HG03196 (cell line): ENCODE results near the gene CFAP251.
"Not testable (repeated sequence)": the region's sequence is repeated elsewhere in the genome, so short reads cannot be mapped to it uniquely, and the experiment has no call there.

ENCODE experiments used
- ATAC-seq: cut with Tn5 transposase; IDR thresholded peaks from one replicate; pipeline ENCODE4 v1.9.1; 2021; ENCODE audit not compliant: unreplicated experiment

The CFAP251 gene, protein sequence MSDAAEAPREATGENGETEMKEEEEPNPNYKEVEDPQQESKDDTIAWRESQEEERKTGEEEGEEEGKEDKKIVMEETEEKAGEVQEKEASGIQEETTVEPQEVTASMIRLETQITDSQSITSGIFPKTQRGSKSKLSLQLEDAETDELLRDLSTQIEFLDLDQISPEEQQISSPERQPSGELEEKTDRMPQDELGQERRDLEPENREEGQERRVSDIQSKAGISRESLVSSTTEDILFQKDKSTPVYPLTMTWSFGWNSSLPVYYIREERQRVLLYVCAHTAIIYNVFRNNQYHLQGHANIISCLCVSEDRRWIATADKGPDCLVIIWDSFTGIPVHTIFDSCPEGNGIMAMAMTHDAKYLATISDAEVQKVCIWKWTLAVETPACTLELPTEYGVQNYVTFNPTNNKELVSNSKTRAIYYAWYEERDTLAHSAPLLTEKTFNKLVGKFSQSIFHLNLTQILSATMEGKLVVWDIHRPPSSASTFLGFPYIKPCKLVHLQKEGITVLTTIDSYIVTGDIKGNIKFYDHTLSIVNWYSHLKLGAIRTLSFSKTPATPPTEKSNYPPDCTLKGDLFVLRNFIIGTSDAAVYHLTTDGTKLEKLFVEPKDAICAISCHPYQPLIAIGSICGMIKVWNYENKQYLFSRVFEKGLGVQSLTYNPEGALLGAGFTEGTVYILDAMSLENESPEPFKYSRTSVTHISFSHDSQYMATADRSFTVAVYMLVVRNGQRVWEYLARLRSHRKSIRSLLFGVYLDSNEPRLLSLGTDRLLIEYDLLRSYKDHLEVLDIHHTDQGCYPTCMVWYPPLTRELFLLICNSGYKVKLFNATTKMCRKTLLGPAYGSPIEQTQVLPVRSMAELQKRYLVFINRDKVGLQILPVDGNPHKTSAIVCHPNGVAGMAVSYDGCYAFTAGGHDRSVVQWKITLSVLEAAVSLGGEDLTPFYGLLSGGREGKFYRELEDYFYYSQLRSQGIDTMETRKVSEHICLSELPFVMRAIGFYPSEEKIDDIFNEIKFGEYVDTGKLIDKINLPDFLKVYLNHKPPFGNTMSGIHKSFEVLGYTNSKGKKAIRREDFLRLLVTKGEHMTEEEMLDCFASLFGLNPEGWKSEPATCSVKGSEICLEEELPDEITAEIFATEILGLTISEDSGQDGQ

GRCh38 chr12:121917950-121918678, at the start of gene CFAP251:
Gene CFAP251, plus strand, starts transcription at chr12:121918592. Its CDS starts 2,714 bp downstream, at chr12:121921306.
- peak; percentile 94 for ATAC-seq

GRCh38 chr12:121869229-121869628, 49.2 kb upstream of the CFAP251 start:
- ATAC-seq, result not testable (repeated sequence)

DNA sequence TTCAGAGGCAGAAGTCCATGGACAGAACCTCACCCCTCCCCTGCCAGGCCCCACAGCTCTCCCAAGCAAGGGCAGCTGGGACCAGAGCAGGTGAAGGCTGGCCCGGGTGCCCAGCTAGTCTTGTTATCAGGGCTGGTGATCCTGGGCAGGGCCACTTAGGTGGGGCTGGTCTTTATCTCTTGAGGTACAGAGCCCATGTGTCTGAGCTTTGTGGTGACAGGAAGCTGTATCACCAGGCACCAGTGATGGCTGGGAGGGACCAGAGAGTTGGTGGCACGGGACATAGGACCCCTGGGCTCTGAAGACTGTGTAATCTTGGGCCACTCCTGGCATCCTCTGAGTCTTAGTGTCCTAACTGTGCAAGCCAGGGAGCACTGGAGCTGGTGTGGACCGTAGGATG, 46.9 kb upstream of the CFAP251 start:
- no peak for ATAC-seq

DNA sequence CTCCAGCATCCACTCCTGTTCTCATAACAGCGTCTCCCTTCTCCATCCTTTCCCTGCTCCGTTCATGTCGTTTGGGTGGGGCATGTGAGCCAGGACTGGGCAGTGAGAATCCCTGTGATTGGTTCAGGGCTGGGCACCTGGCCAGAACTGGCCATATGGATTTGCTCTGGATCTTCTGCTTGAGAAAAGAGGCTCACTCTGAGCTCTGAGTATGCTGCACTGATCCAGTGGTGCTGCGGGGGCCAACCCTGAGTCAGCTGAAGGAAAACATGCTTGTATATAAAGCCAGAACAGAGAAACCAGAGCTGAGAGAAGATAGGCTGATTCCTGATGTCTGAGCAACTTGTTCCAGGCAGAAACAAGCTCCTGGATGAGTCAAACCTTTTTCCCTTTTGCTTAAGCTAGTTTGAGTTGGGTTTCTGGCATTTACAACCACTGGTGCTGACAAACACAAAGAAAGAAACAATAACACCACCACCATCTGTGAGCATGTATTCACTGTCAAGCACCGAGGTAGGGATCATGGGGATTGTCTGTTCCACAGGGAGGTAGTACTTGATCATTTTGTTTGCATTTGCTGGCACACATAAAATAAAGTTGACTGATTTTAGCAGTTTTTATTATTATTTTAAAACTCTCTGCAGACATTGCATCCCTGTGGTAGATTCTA, 45.7 kb upstream of the CFAP251 start:
- no peak for ATAC-seq

- ATAC-seq, result no peak
Measured at GRCh38 chr12:121873216-121873569, 45.2 kb upstream of the CFAP251 start.

GRCh38 chr12:121874071-121874470, 44.3 kb upstream of the CFAP251 start:
- no peak for ATAC-seq

DNA sequence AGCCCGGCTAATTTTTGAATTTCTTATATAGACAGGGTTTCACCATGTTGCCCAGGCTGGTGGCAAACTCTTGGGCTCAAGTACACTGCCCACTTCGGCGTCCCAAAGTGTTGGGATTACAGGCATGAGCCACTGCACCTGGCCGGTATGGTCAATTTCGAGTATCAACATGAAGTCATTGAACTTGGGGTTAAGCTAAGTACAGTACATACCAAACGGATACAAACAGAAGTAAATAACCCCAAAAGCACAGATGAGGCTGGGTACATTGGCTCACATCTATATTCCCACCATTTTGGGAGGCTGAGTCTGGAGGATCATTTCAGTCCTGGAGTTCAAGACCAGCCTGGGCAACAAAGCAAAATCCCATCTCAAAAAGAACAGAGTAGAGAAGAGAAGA, 42.8 kb upstream of the CFAP251 start:
- no peak for ATAC-seq

- ATAC-seq, result not testable (repeated sequence)
Measured at GRCh38 chr12:121876080-121876447, 42.3 kb upstream of the CFAP251 start.

DNA sequence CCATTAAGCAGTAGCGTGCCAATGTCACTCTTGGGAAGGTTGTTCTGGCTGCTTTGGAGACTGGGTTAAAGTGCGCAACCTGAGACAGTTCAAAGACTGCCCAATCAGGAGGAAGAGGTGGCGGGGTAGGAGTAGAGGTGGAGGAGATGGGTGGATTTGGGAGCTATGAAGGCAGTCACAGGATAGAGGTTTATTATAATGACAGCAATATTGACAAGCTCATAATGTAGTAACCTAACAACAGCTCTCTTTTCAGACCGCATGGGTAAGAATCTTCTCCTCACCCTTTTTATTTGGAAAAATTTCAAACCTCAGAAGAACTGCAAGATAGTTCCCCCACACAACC, 35.1 kb upstream of the CFAP251 start:
- no peak for ATAC-seq

- ATAC-seq, result not testable (repeated sequence)
Measured at GRCh38 chr12:121885129-121885528, 33.3 kb upstream of the CFAP251 start.

- ATAC-seq, result no peak
Measured at GRCh38 chr12:121888083-121888477, 30.3 kb upstream of the CFAP251 start.

- peak; percentile 93 for ATAC-seq
Measured at GRCh38 chr12:121888478-121889273, 29.7 kb upstream of the CFAP251 start, which contains the start of gene PSMD9. Gene PSMD9, plus strand, starts transcription at chr12:121888790. Its CDS starts 67 bp downstream, at chr12:121888857.

DNA sequence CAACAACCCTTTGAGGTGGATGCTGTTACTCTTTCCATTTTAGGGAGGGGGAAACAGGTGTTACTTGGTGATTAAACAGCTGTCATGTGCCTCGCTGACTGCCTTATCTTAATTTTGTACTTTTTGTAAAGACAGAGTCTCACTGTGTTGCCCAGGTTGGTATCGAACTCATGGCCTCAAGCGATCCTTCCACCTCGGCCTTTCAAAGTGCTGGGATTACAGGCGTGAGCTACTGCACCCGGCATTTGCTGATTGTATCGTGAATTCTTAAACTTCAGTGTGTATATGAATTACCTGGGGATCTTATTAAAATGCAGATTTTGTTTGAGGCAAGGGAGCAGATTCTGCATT, 29.1 kb upstream of the CFAP251 start:
- ATAC-seq, result no peak

DNA sequence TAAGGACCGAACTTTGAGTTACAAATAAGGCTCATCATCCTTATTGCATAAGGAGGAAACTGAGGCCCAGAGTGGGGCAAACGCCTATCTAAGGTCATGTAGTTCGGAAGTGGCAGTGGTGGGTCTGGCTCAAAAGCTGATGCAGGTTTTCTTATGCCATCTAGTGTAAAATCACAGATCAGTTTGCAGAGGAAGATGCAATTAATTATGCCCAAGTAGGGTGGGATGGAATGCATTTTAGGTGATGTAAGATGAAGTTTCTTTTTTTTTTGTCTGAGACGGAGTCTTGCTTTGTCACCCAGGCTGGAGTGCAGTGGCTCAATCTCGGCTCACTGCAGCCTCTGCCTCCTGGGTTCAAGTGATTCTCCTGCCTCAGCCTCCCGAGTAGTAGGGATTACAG, 28.7 kb upstream of the CFAP251 start:
- ATAC-seq, result not testable (repeated sequence)

DNA sequence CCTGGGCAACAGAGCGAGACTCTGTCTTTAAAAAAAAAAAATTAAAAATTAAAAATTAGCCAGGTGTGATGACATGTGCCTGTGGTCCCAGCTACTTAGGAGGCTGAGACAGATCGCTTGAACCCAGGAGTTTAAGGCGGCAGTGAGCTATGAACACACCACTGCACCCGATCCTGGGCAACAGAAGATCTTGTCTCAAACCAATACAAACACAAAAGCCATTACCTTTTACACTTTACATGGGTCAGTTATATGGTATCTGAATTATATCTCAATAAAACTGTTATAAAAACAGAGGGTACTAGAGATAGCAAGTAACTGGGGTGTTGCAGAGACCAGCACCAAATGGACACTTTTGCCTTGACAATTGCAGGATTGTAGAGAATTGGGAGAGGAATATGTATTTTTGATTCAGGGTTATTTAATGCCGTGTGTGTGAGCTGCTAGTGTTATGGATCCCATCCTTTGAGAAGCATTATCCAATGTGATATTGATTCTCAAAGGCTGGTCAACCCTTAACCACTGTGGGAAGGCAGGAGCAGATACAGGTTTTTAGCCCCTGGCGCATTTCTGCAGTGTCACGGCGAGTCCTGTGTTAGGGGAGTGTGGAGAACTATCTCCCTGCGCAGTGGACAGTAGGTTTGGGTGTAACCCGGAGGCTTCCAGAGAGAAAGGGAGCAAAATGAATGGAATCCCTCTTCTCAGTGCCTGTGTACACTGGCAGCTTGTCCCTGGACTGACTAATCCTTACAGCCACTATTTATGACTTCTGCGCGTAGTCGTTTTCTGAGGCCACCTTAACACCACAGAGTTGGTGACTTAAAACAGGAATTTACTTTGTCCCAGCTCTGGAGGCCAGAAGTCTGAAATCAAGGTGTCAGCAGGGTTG, 25.5 kb upstream of the CFAP251 start:
- ATAC-seq, result no peak

DNA sequence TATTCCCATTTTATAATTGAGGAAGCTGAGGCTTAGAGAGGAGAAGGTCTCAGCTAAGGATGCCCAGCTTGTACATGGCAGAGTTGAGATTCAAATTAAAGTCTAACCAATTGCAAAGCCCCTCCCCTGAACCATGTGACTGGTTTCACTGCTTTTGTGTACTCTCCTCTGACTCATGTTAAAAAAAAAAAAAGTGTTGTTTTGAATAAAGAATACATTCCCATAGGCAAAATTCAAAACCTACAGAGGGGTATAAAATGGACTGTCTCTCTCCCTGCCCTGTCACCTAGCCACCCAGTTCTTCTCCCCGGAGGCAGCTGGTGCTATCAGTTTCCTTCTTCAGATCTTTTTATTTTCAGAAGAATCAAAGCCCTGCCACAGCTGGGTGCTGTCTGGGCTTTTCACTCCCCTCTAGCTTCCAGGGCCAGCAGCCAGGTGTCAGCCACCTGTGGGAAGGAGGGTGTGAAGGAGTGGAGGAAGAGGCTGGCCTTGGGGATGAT, 24.4 kb upstream of the CFAP251 start:
- ATAC-seq, result no peak

GRCh38 chr12:121894633-121895032, 23.8 kb upstream of the CFAP251 start:
- ATAC-seq, result no peak

GRCh38 chr12:121898287-121898686, 20.1 kb upstream of the CFAP251 start:
- no peak for ATAC-seq
